H1 (cell line): ENCODE data around the gene CTH. TPM values are rescaled to one million over a fixed set of nuclear protein-coding genes. Genes with fewer than 3 reads are reported as not detected.

Source experiments
- CTCF ChIA-PET: fragments of 300-600 bp; sonication (Branson Sonifier 250); formaldehyde crosslinking; loops from one replicate; lab custom pipeline; 2021; ENCODE audit not compliant: partially characterized antibody; lab: Charles Lee
- POLR2A ChIA-PET: fragments of 300-600 bp; sonication (Branson Sonifier 250); formaldehyde crosslinking; loops from one replicate; lab custom pipeline; 2021; ENCODE audit warnings: inconsistent platforms; ENCODE audit not compliant: partially characterized antibody; lab: Charles Lee
- DNase-seq, 2 experiments: peaks; one replicate each; pipeline versions ENCODE4 v3.0.0 to v3.0.0-alpha.2; 2010 to 2022; ENCODE audit warnings: low spot score in 2 of 2, low read depth in 1 of 2, mixed read lengths in 1 of 2
- FAIRE-seq: peaks from 2 replicates; lab custom pipeline; 2011; peaks lifted over from hg19 to GRCh38; lab: Jason Lieb, UNC
- H2AFZ ChIP-seq: 2 replicates; pipeline ENCODE4 v1.8.1; 2012; ENCODE audit warnings: low read length, inconsistent platforms
- H2AK5ac ChIP-seq: 2 replicates; pipeline ENCODE4 v1.6.1; 2013; ENCODE audit warnings: low read depth, low read length
- H2BK120ac ChIP-seq: replicated peaks from 2 replicates; pipeline ENCODE3; 2013; ENCODE audit warnings: low read depth, low read length, inconsistent platforms
- H2BK12ac ChIP-seq: 2 replicates; pipeline ENCODE4 v1.6.1; 2013; ENCODE audit warnings: low read depth, low read length
- H2BK15ac ChIP-seq: 2 replicates; pipeline ENCODE4 v1.6.1; 2013; ENCODE audit warnings: low read length
- H2BK20ac ChIP-seq: 2 replicates; pipeline ENCODE4 v1.6.1; 2013; ENCODE audit warnings: low read length
- H2BK5ac ChIP-seq: 2 replicates; pipeline ENCODE4 v1.6.1; 2013; ENCODE audit warnings: low read depth, low read length
- H3K14ac ChIP-seq: 2 replicates; pipeline ENCODE4 v1.6.1; 2013; ENCODE audit warnings: inconsistent platforms; ENCODE audit not compliant: insufficient read length
- H3K18ac ChIP-seq: 2 replicates; pipeline ENCODE4 v1.6.1; 2013; ENCODE audit warnings: low read length; ENCODE audit errors: extremely low read depth
- H3K23ac ChIP-seq: 2 replicates; pipeline ENCODE4 v1.6.1; 2013; ENCODE audit warnings: inconsistent platforms; ENCODE audit not compliant: insufficient read length
- H3K23me2 ChIP-seq: 2 replicates; pipeline ENCODE4 v1.6.1; 2013; ENCODE audit warnings: low read depth, low read length
- H3K27ac ChIP-seq: 2 replicates; pipeline ENCODE4 v1.6.1; 2011; ENCODE audit warnings: low read depth, low read length, inconsistent platforms
- H3K27me3 ChIP-seq, 4 experiments: replicated peaks in 1 of 4; 1 replicate in 1 of 4; 2 replicates in 3 of 4; pipeline versions ENCODE4 v1.6.1 to v1.8.1; 2011 to 2013; ENCODE audit warnings: low read length in 3 of 4, mild to moderate bottlenecking in 3 of 4, inconsistent platforms in 2 of 4, mixed read lengths in 2 of 4, moderate library complexity in 1 of 4; ENCODE audit not compliant: control insufficient read depth in 3 of 4, insufficient read depth in 3 of 4; ENCODE audit errors: extremely low read depth in 1 of 4
- H3K36me3 ChIP-seq, 4 experiments: 2 replicates each; pipeline versions ENCODE4 v1.6.1 to v1.8.1; 2011 to 2013; ENCODE audit warnings: mild to moderate bottlenecking in 4 of 4, low read length in 3 of 4, moderate library complexity in 2 of 4, control low read depth in 1 of 4, inconsistent platforms in 1 of 4; ENCODE audit not compliant: insufficient read depth in 4 of 4, control insufficient read depth in 2 of 4
- H3K4ac ChIP-seq: replicated peaks from 2 replicates; pipeline ENCODE3; 2013; ENCODE audit warnings: low read length, low read depth, mixed read lengths, inconsistent platforms; ENCODE audit not compliant: insufficient read length
- H3K4me1 ChIP-seq, 4 experiments: replicated peaks in 1 of 4; 1 replicate in 1 of 4; 2 replicates in 3 of 4; pipeline versions ENCODE4 v1.6.1 to v1.8.1; 2011 to 2013; ENCODE audit warnings: low read length in 3 of 4, inconsistent platforms in 2 of 4, mixed read lengths in 1 of 4; ENCODE audit not compliant: insufficient read depth in 4 of 4, control insufficient read depth in 3 of 4
- H3K4me2 ChIP-seq, 2 experiments: 2 replicates each; pipeline versions ENCODE4 v1.6.1 to v1.8.1; 2011 to 2013; ENCODE audit warnings: low read depth in 2 of 2, low read length in 2 of 2, control low read depth in 1 of 2, inconsistent platforms in 1 of 2, mild to moderate bottlenecking in 1 of 2; ENCODE audit not compliant: insufficient read depth in 1 of 2
- H3K4me3 ChIP-seq, 4 experiments: fragments of 200-600, 300-600 bp in 1 of 4; sonication (generic), shearing (Covaris generic), sonication (Bioruptor Twin) in 1 of 4; 2 replicates each; pipeline versions ENCODE4 v1.5.1 to v1.8.1; 2011 to 2016; ENCODE audit warnings: low read length in 4 of 4, low read depth in 3 of 4, control low read depth in 2 of 4, inconsistent platforms in 2 of 4, mild to moderate bottlenecking in 2 of 4, mixed read lengths in 1 of 4, moderate library complexity in 1 of 4; ENCODE audit not compliant: insufficient read depth in 2 of 4; ENCODE audit errors: extremely low read depth in 1 of 4
- H3K56ac ChIP-seq: replicated peaks from 2 replicates; pipeline ENCODE3; 2013; ENCODE audit warnings: low read depth, mild to moderate bottlenecking, mixed read lengths, low read length, inconsistent platforms; ENCODE audit not compliant: insufficient read length
- H3K79me1 ChIP-seq: 2 replicates; pipeline ENCODE4 v1.6.1; 2013; ENCODE audit warnings: low read depth, low read length, control low read depth
- H3K79me2 ChIP-seq, 2 experiments: 2 replicates each; pipeline versions ENCODE4 v1.6.1 to v1.8.1; 2012 to 2013; ENCODE audit warnings: low read length in 2 of 2, mild to moderate bottlenecking in 2 of 2, inconsistent platforms in 1 of 2; ENCODE audit not compliant: insufficient read depth in 2 of 2, control insufficient read depth in 1 of 2
- H3K9ac ChIP-seq, 4 experiments: replicated peaks in 1 of 4; 1 replicate in 1 of 4; 2 replicates in 3 of 4; pipeline versions ENCODE4 v1.6.1 to v1.8.1; 2011 to 2013; ENCODE audit warnings: low read depth in 3 of 4, low read length in 3 of 4, control low read depth in 2 of 4, mild to moderate bottlenecking in 2 of 4, moderate library complexity in 2 of 4, inconsistent platforms in 1 of 4; ENCODE audit errors: extremely low read depth in 1 of 4
- H3K9me3 ChIP-seq, 2 experiments: 2 replicates each; pipeline versions ENCODE4 v1.6.1 to v1.8.1; 2012 to 2013; ENCODE audit warnings: mild to moderate bottlenecking in 2 of 2, moderate library complexity in 2 of 2, control low read depth in 1 of 2, inconsistent platforms in 1 of 2, low read depth in 1 of 2, low read length in 1 of 2, mixed read lengths in 1 of 2; ENCODE audit not compliant: insufficient read depth in 2 of 2
- H4K20me1 ChIP-seq, 2 experiments: replicated peaks in 1 of 2; 2 replicates each; pipeline versions ENCODE3 to v1.8.1; 2011 to 2013; ENCODE audit warnings: inconsistent platforms in 2 of 2, low read length in 2 of 2, mild to moderate bottlenecking in 1 of 2; ENCODE audit not compliant: insufficient read depth in 2 of 2, control insufficient read depth in 1 of 2
- H4K5ac ChIP-seq: 2 replicates; pipeline ENCODE4 v1.6.1; 2013; ENCODE audit warnings: low read length, low read depth, mixed read lengths, inconsistent platforms; ENCODE audit not compliant: insufficient read length
- H4K8ac ChIP-seq: 2 replicates; pipeline ENCODE4 v1.8.0; 2013; ENCODE audit warnings: mild to moderate bottlenecking, moderate library complexity, low read length, inconsistent platforms; ENCODE audit not compliant: insufficient read depth; ENCODE audit errors: extremely low read depth
- H4K91ac ChIP-seq: replicated peaks from 2 replicates; pipeline ENCODE3; 2013; ENCODE audit warnings: low read length, mixed read lengths, inconsistent platforms; ENCODE audit not compliant: insufficient read length
- BCL11A ChIP-seq, 2 experiments: IDR thresholded peaks; one replicate each; pipeline ENCODE4 v1.6.1; 2011; ENCODE audit warnings: low read depth in 2 of 2, low read length in 2 of 2, mild to moderate bottlenecking in 2 of 2
- BRCA1 ChIP-seq: IDR thresholded peaks from 2 replicates; pipeline ENCODE4 v1.6.1; 2012; ENCODE audit warnings: low read depth, low read length, improper control_type of control experiment
- CREB1 ChIP-seq: IDR thresholded peaks from 2 replicates; pipeline ENCODE4 v1.6.1; 2012; ENCODE audit warnings: inconsistent platforms
- CTBP2 ChIP-seq: IDR thresholded peaks from 2 replicates; pipeline ENCODE4 v1.7.0; 2011; ENCODE audit warnings: borderline replicate concordance, mild to moderate bottlenecking, moderate library complexity, mixed read lengths, low read length; ENCODE audit not compliant: insufficient read depth, insufficient read length
- NANOG ChIP-seq: IDR thresholded peaks from 2 replicates; pipeline ENCODE4 v1.6.1; 2011; ENCODE audit warnings: low read length, low read depth, mild to moderate bottlenecking, inconsistent platforms; ENCODE audit not compliant: insufficient read depth, poor library complexity, severe bottlenecking
- RAD21 ChIP-seq, 2 experiments: IDR thresholded peaks in 1 of 2; conservative IDR thresholded peaks in 1 of 2; 2 replicates each; pipeline ENCODE4 v1.6.1; 2011; ENCODE audit warnings: low read depth in 2 of 2, low read length in 2 of 2, improper control_type of control experiment in 1 of 2, inconsistent platforms in 1 of 2, mild to moderate bottlenecking in 1 of 2, moderate library complexity in 1 of 2
- SIX5 ChIP-seq: IDR thresholded peaks from 2 replicates; pipeline ENCODE4 v1.6.1; 2011; ENCODE audit warnings: mild to moderate bottlenecking, low read depth, low read length
- SP1 ChIP-seq: IDR thresholded peaks from 2 replicates; pipeline ENCODE4 v1.6.1; 2011; ENCODE audit warnings: low read depth, low read length
- WGBS, 2 experiments: shearing (Covaris generic) in 1 of 2; methylation state at CpG; one replicate each; pipeline versions ENCODE4 v1.1.6 to v1.1.7; 2013 to 2015; ENCODE audit warnings: low lambda C conversion rate in 2 of 2, mixed read lengths in 2 of 2, inconsistent platforms in 1 of 2, low coverage in 1 of 2, missing lambda C conversion rate in 1 of 2; ENCODE audit not compliant: insufficient replicate concordance in 2 of 2, insufficient coverage in 1 of 2, insufficient read length in 1 of 2; ENCODE audit errors: extremely low coverage in 1 of 2, missing lambda C conversion rate in 1 of 2; 5-methylcytosine and 5-hydroxymethylcytosine counted together
- polyA plus RNA-seq, 7 experiments: library from polyadenylated mRNA; depleted of rRNA in 3 of 7; stranded (reverse) in 5 of 7; unstranded in 2 of 7; fragments of >200 nt in 5 of 7; fragments of 200-250 nt in 2 of 7; gene quantifications; 1 replicate in 5 of 7; 2 replicates in 1 of 7; 4 replicates in 1 of 7; pipeline versions ENCODE4 v1.2.1 to v1.2.3, GENCODE V29; 2011 to 2013; ENCODE audit warnings: missing spikeins in 2 of 7, mixed read lengths in 2 of 7
- total RNA-seq: library from RNA; stranded (reverse); fragmentation: NEBNext Ultra II Directional; extraction: Animal tissue kit (Norgen Biotek cat#: 25700); gene quantifications from 2 replicates; pipeline ENCODE4 v1.2.1, GENCODE V29; 2021

CTH gene
- total and polyA plus RNA-seq, 2 of the 8 experiments (the other 6 are each of a cell fraction or from before 2014, with no cell fraction given), result 31.7 to 33.2 TPM

DNA sequence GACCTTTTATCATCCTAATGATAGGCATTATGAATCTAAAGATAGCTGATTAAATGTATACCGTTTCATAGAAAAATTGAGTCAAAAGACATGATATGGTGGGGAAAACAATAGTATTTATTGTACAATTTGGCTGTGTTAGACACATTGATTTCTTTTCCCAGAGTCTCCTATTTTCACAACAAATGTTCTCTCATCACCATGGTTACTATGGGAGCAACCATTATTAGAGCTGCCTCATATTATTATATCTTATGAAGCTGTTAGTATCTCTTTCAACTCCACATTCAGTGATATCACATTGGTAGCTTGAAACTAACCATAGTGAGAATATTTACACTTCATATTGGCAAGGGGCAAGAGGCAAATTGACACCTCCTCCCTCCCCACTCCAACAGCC lies 10.7 kb upstream of the CTH start:
- Histone ChIP-seq H2BK15ac (no peak overlapping the region), H3K23ac (no peak overlapping the region), H2BK20ac (no peak overlapping the region), H2AFZ (no peak overlapping the region), H3K4me2 (no peak overlapping the region), H3K14ac (no peak overlapping the region), H3K9ac (no peak overlapping the region), H2AK5ac (no peak overlapping the region), H2BK12ac (no peak overlapping the region), H3K27me3 (no peaks in the 10 kb centered on the region), H3K18ac (no peak overlapping the region), H3K4me3 (no peak overlapping the region), H4K20me1 (no peaks in the 10 kb centered on the region), H3K4ac (no peak overlapping the region), H3K56ac (no peak overlapping the region), H3K79me2 (no peaks in the 10 kb centered on the region), H4K91ac (no peak overlapping the region), H3K79me1 (no peaks in the 10 kb centered on the region), H2BK120ac (no peak overlapping the region), H3K9me3 (no peaks in the 10 kb centered on the region), H3K23me2 (no peaks in the 10 kb centered on the region), H4K8ac (no peak overlapping the region), H2BK5ac (no peak overlapping the region), H3K27ac (no peak overlapping the region), H4K5ac (no peak overlapping the region), H3K4me1 (peaks cover 0 to 3% (median 0%) of the 10 kb centered on the region in 4 experiments; a peak in 1 of 7 replicates), H3K36me3 (no peaks in the 10 kb centered on the region)
- DNase-seq (no peak), FAIRE-seq (no peak)
- ChIA-PET CTCF (interaction anchor here (1.0 kb wide), 1 partner anchor 10 kb away, joined by 3 read pairs; no protein-coding TSS in a partner anchor), POLR2A (interaction anchor here (1.0 to 6.0 kb wide), 3 partner anchors 11 to 24 kb away, joined by 3 to 52 read pairs (median 5); partner anchors contain the start of gene CTH)
- TF ChIP-seq SP1 (no peak), NANOG (no peak), CTBP2 (no peak), RAD21 (IDR thresholded peaks at IDR 0.05 in 1 of 2, conservative IDR thresholded peaks at IDR 0.05 in 1 of 2; ENCODE audit: low read depth in 2 of 2, low read length in 2 of 2) (no peak), CREB1 (no peak), SIX5 (no peak), BRCA1 (no peak), BCL11A (IDR thresholded peaks at IDR 0.05; ENCODE audit: low read depth in 2 of 2, low read length in 2 of 2) (no peak)
- 79% methylated on average over 1 of the region's 1 CpG; no CpG with 5 or more reads in 1 of the 2 experiments for WGBS, 2 experiments
